CD4-positive, alpha-beta memory T cell (primary cell): ENCODE measurements around the gene RNF126. TPM values are rescaled to one million over a fixed set of nuclear protein-coding genes. Genes with fewer than 3 reads are reported as not detected.

Experiments used
- CTCF ChIA-PET: fragments of 350-600 bp; sonication (Branson Sonifier 250); formaldehyde crosslinking; loops from one replicate; lab custom pipeline; 2021; ENCODE audit warnings: inconsistent platforms; ENCODE audit not compliant: partially characterized antibody; lab: Charles Lee
- POLR2A ChIA-PET: fragments of 350-600 bp; sonication (Branson Sonifier 250); formaldehyde crosslinking; loops from one replicate; lab custom pipeline; 2021; ENCODE audit not compliant: partially characterized antibody; lab: Charles Lee
- DNase-seq, 5 donors: peaks; one replicate each; pipeline versions ENCODE4 v3.0.0 to v3.0.0-alpha.2; 2020 to 2022; ENCODE audit warnings: mixed read lengths in 1 of 5
- H3K27ac ChIP-seq: one replicate; pipeline ENCODE4 v1.7.0; 2013; ENCODE audit warnings: low read depth, low read length
- H3K27me3 ChIP-seq: 2 replicates; pipeline ENCODE4 v1.7.0; 2013; ENCODE audit warnings: mild to moderate bottlenecking, low read length, moderate library complexity; ENCODE audit not compliant: insufficient read depth
- H3K36me3 ChIP-seq: 2 replicates; pipeline ENCODE4 v1.7.0; 2013; ENCODE audit warnings: mild to moderate bottlenecking, low read length, moderate library complexity; ENCODE audit not compliant: insufficient read depth
- H3K4me1 ChIP-seq: 2 replicates; pipeline ENCODE4 v1.7.0; 2013; ENCODE audit warnings: mild to moderate bottlenecking, low read length, moderate library complexity; ENCODE audit not compliant: insufficient read depth
- H3K4me3 ChIP-seq, 2 donors: one replicate each; pipeline ENCODE4 v1.7.0; 2013; ENCODE audit warnings: low read length in 2 of 2, mild to moderate bottlenecking in 1 of 2
- H3K9me3 ChIP-seq, 2 donors: one replicate each; pipeline ENCODE4 v1.7.0; 2013; ENCODE audit warnings: low read length in 2 of 2, control low read depth in 1 of 2; ENCODE audit not compliant: control insufficient read depth in 1 of 2
- H3K27ac Mint-ChIP-seq, 7 donors: one replicate each; pipeline ENCODE4 v1.8.0; 2020 to 2021; ENCODE audit warnings: mixed read lengths in 7 of 7, mild to moderate bottlenecking in 6 of 7, inconsistent platforms in 3 of 7, moderate library complexity in 3 of 7
- H3K27me3 Mint-ChIP-seq, 2 donors: one replicate each; pipeline ENCODE4 v1.8.0; 2020 to 2021; ENCODE audit warnings: mixed read lengths in 2 of 2
- H3K36me3 Mint-ChIP-seq, 2 donors: one replicate each; pipeline ENCODE4 v1.8.0; 2020 to 2021; ENCODE audit warnings: mixed read lengths in 2 of 2, inconsistent platforms in 1 of 2, mild to moderate bottlenecking in 1 of 2
- H3K4me1 Mint-ChIP-seq, 4 donors: one replicate each; pipeline ENCODE4 v1.8.0; 2020 to 2021; ENCODE audit warnings: mixed read lengths in 4 of 4, mild to moderate bottlenecking in 1 of 4
- H3K4me3 Mint-ChIP-seq, 8 donors: one replicate each; pipeline ENCODE4 v1.8.0; 2020 to 2021; ENCODE audit warnings: mixed read lengths in 8 of 8, mild to moderate bottlenecking in 7 of 8, moderate library complexity in 6 of 8, inconsistent platforms in 3 of 8
- H3K9me3 Mint-ChIP-seq, 8 donors: one replicate each; pipeline ENCODE4 v1.8.0; 2020 to 2021; ENCODE audit warnings: mixed read lengths in 8 of 8, mild to moderate bottlenecking in 5 of 8, inconsistent platforms in 3 of 8, moderate library complexity in 1 of 8
- intact Hi-C: fragments of 100-400 bp; cut with micrococcal nuclease; formaldehyde crosslinking; loops from one replicate; pipeline ENCODE4 v1.15.1; 2023
- polyA plus RNA-seq, 2 donors: library from polyadenylated mRNA; unstranded; fragments of 300-500 nt; fragmentation: Illumina TruSeq; gene quantifications; one replicate each; pipeline ENCODE4 v1.2.3, GENCODE V29; 2021
- total RNA-seq, 2 experiments: library from RNA; stranded (reverse); gene quantifications; one replicate each; pipeline ENCODE4 v1.2.3, GENCODE V29; 2021

RNF126 gene
- total and polyA plus RNA-seq, 4 experiments from 2014 or later: 82.3 to 112 (median 100) TPM

DNA sequence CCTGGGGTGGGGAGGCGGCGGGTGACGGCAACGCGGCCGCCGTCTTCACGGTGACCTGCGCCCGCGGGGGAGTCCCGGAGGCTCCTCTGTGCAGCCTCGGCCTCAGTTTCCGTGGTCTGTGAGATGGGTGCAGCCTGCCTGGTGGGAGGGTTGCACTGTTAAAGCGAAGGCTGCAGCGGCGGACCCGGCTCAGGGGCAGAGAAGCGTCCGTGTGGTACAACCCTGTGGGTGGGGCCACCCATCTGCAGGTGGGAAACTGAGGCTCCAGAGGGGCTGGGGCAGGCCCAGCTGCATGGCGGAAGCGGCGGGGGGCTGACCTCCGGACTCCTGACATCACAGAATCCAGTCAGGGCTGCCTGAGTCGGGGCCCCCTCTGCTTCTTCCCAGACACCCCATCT is 22.9 kb downstream of the RNF126 start:
- H3K27me3 Mint-ChIP-seq: no peaks in the 10 kb centered on the region
- peaks cover 0 to 3% (median 0%) of the 10 kb centered on the region in 8 donors for H3K9me3 Mint-ChIP-seq
- peaks cover 1 to 3% of the 10 kb centered on the region in 2 donors for H3K36me3 Mint-ChIP-seq
- DNase-seq: no peak
- H3K27ac ChIP-seq: no peak overlapping the region
- intact Hi-C loops: no loop called here
- peak overlapping the region in 2 of 7 donors; percentile 69 to 95 for H3K27ac Mint-ChIP-seq
- H3K4me1 Mint-ChIP-seq: peaks cover 4 to 15% (median 6%) of the 10 kb centered on the region in 4 donors
- no peaks in the 10 kb centered on the region for H3K9me3 ChIP-seq
- H3K4me3 ChIP-seq: no peak overlapping the region
- no peaks in the 10 kb centered on the region for H3K27me3 ChIP-seq
- ChIA-PET CTCF (no interaction called here), POLR2A (interaction anchor here (1.2 to 1.6 kb wide), 2 partner anchors 9 to 21 kb away, joined by 3 to 8 read pairs; no protein-coding TSS in a partner anchor)
- H3K4me1 ChIP-seq: peaks cover 12% of the 10 kb centered on the region
- peak overlapping the region in 1 of 8 donors; percentile 45 for H3K4me3 Mint-ChIP-seq
- no peaks in the 10 kb centered on the region for H3K36me3 ChIP-seq

GRCh38 chr19:639253-640160 is 23.5 kb downstream of the RNF126 start, which contains the start of gene FGF22:
Gene FGF22, plus strand, starts transcription at chr19:639879. Its CDS starts 47 bp downstream, at chr19:639926.
- intact Hi-C loops: loop anchor here (2.0 to 10.0 kb wide), 2 partner anchors 21 to 125 kb away; no protein-coding TSS in a partner anchor
- Mint-ChIP-seq H3K4me1 (peaks cover 4 to 15% (median 6%) of the 10 kb centered on the region in 4 donors), H3K9me3 (peaks cover 0 to 3% (median 0%) of the 10 kb centered on the region in 8 donors), H3K4me3 (peak within 1 kb of the TSS; percentile 83 to 93 (median 88)), H3K27ac (peak within 1 kb of the TSS; percentile 89 to 95 (median 94)), H3K36me3 (peaks cover 0 to 1% of the 10 kb centered on the region in 2 donors), H3K27me3 (no peaks in the 10 kb centered on the region)
- no peaks in the 10 kb centered on the region for H3K36me3 ChIP-seq
- H3K9me3 ChIP-seq: no peaks in the 10 kb centered on the region
- peak within 1 kb of the TSS; percentile 15 for H3K27ac ChIP-seq
- DNase-seq: peak; percentile 91 to 95 (median 92)
- no peaks in the 10 kb centered on the region for H3K27me3 ChIP-seq
- H3K4me1 ChIP-seq: peaks cover 12% of the 10 kb centered on the region
- POLR2A ChIA-PET: interaction anchor here (0.6 to 1.6 kb wide), 4 partner anchors 9 to 629 kb away, joined by 3 to 8 read pairs (median 3); no protein-coding TSS in a partner anchor
- CTCF ChIA-PET: no interaction called here
- peak within 1 kb of the TSS; percentile 52 to 63 for H3K4me3 ChIP-seq

DNA sequence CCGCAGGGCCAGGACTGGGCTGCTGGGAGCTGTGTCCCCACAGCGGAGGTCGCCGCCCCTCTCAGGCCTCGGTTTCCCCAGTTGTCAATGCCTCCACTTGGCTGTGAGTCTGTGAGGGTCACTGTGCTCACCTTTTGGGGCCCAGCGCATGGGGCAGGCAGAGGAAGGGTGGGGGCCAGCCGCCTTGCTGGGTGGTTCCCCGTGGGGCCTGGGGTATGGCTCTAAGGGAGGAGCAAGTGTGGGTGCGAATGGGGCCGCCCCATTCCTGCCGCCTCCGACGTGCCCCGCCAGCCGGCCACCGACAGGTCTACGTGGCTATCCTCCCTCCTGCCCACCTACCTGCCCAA is 24.1 kb downstream of the RNF126 start:
- no peak for DNase-seq
- Histone ChIP-seq H3K4me3 (peak overlapping the region; percentile 52 to 63), H3K4me1 (peaks cover 17% of the 10 kb centered on the region), H3K27me3 (no peaks in the 10 kb centered on the region), H3K27ac (peak overlapping the region; percentile 15), H3K9me3 (no peaks in the 10 kb centered on the region), H3K36me3 (no peaks in the 10 kb centered on the region)
- intact Hi-C loops: loop anchor here (2.0 to 10.0 kb wide), 2 partner anchors 22 to 124 kb away; no protein-coding TSS in a partner anchor
- ChIA-PET POLR2A (interaction anchor here (0.9 kb wide), 1 partner anchor 630 kb away, joined by 3 read pairs; no protein-coding TSS in a partner anchor), CTCF (no interaction called here)
- peaks cover 0 to 3% (median 0%) of the 10 kb centered on the region in 8 donors for H3K9me3 Mint-ChIP-seq
- peak overlapping the region; percentile 83 to 93 (median 88) for H3K4me3 Mint-ChIP-seq
- H3K27ac Mint-ChIP-seq: peak overlapping the region in 3 of 7 donors; percentile 89 to 94 (median 92)
- H3K4me1 Mint-ChIP-seq: peaks cover 4 to 18% (median 8%) of the 10 kb centered on the region in 4 donors
- H3K36me3 Mint-ChIP-seq: peaks cover 0 to under 1% of the 10 kb centered on the region in 2 donors
- no peaks in the 10 kb centered on the region for H3K27me3 Mint-ChIP-seq

DNA sequence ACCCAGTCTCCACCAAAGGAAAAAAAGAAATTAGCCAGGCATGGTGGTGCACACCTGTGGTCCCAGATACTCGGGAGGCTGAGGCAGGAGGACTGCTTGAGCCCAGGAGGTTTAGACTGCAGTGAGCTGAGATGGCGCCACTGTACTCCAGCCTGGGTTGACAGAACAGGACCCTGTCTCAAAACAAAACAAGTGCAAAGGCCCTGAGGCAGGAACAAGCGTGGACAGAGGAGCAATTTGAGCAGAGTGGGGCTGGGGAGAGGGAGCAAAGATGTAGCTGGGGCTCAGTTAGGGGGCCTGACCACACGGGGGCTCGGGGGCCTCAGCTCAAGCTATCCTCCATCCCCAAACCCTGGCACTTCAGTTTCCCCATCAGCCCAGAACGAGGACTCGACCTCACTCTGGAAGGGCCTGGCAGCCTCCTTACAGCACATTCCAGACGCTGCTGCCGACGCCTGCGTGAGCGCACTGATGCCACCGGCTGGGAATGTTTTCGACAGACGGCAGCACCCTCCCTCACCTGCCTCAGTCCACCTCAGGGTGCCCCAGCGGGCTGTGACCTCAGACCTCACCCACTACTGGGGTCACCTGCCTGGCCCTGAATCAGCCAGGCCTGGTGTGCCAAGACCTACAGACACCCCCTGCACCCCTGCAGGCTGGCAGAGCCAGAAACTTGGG is 27.9 kb downstream of the RNF126 start:
- Mint-ChIP-seq H3K36me3 (peaks cover 3 to 15% of the 10 kb centered on the region in 2 donors), H3K4me1 (peaks cover 6 to 43% (median 23%) of the 10 kb centered on the region in 4 donors), H3K4me3 (no peak overlapping the region), H3K27ac (peak overlapping the region in 2 of 7 donors; percentile 10 to 21), H3K9me3 (peaks cover 0 to 2% (median 0%) of the 10 kb centered on the region in 8 donors), H3K27me3 (no peaks in the 10 kb centered on the region)
- Histone ChIP-seq H3K9me3 (no peaks in the 10 kb centered on the region), H3K4me1 (peaks cover 33% of the 10 kb centered on the region), H3K4me3 (no peak overlapping the region), H3K27me3 (no peaks in the 10 kb centered on the region), H3K27ac (no peak overlapping the region), H3K36me3 (peaks cover 7% of the 10 kb centered on the region)
- ChIA-PET POLR2A (interaction anchor here (1.8 to 4.6 kb wide), 2 partner anchors 26 to 63 kb away, joined by 8 to 54 read pairs; partner anchors contain the start of genes BSG and RNF126), CTCF (no interaction called here)
- DNase-seq: no peak
- intact Hi-C loops: loop anchor here (10.0 kb wide), 1 partner anchor 120 kb away; no protein-coding TSS in a partner anchor

GRCh38 chr19:633786-634639 is 29.0 kb downstream of the RNF126 start:
- Histone ChIP-seq H3K4me1 (peaks cover 29% of the 10 kb centered on the region), H3K36me3 (peaks cover 7% of the 10 kb centered on the region), H3K4me3 (peak overlapping the region; percentile 38 to 86), H3K27ac (peak overlapping the region; percentile 71), H3K27me3 (no peaks in the 10 kb centered on the region), H3K9me3 (no peaks in the 10 kb centered on the region)
- no peak for DNase-seq
- peak overlapping the region; percentile 90 to 98 (median 96) for H3K4me3 Mint-ChIP-seq
- ChIA-PET POLR2A (interaction anchor here (0.7 to 4.6 kb wide), 7 partner anchors 8 to 123 kb away, joined by 3 to 54 read pairs (median 5); partner anchors contain the start of genes BSG and RNF126), CTCF (interaction anchor here (0.7 to 1.0 kb wide), 3 partner anchors 26 to 49 kb away, joined by 3 to 6 read pairs (median 4); no protein-coding TSS in a partner anchor)
- intact Hi-C loops: loop anchor here (1.0 to 10.0 kb wide), 6 partner anchors 24 to 163 kb away; partner anchors contain the start of genes BSG and PTBP1
- H3K36me3 Mint-ChIP-seq: peaks cover 5 to 20% of the 10 kb centered on the region in 2 donors
- H3K4me1 Mint-ChIP-seq: peaks cover 2 to 43% (median 22%) of the 10 kb centered on the region in 4 donors
- no peaks in the 10 kb centered on the region for H3K9me3 Mint-ChIP-seq
- H3K27ac Mint-ChIP-seq: peak overlapping the region; percentile 94 to 98 (median 96)
- no peaks in the 10 kb centered on the region for H3K27me3 Mint-ChIP-seq
